HG02938 (cell line): ENCODE results near the gene MBNL2.

Source experiments
- ATAC-seq: cut with Tn5 transposase; IDR thresholded peaks from one replicate; pipeline ENCODE4 v1.9.1; 2021; ENCODE audit warnings: mild to moderate bottlenecking, moderate library complexity; ENCODE audit not compliant: unreplicated experiment

The MBNL2 gene

DNA sequence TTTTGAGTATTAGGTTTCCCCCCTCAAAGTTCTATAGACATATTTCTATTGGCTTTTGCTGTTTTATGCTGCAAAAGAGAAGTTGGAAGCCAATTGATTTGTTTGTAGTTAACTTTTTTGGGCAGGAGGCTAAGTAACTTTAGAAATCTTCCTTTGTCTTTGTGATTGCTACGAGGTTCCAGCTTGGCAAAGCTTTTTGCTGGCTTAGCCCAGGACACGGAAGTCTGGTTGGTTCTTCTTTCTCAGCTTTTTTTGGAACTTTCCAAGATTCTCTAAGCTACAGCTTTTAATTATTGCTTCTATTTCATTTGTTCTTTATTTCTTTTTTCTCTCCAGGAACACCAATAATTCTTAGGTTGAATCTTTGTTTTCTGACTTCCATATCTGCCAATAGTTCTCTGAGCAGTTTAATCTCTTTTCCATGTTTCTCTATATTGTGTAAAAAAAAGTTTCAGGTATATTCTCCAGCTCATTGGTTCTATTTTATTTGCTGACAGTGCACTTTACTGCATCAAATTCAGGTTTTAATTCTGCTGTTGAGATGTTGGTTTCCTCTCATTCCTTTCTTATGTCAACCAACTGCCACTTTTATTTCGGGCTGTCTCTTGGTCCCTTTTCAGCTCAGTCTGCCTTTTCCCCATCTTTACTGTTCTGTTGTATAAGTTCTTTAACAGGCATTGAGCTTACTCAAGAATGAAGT is 27.8 kb downstream of the MBNL2 start:
- ATAC-seq = no peak

- ATAC-seq = no peak
These were observed 28.4 kb downstream of the MBNL2 start for GRCh38 chr13:97250560-97250959.

- no peak for ATAC-seq
These were observed 30.6 kb downstream of the MBNL2 start for GRCh38 chr13:97252735-97253134.

GRCh38 chr13:97253581-97254293 is 31.6 kb downstream of the MBNL2 start:
- ATAC-seq = no peak

- ATAC-seq = no peak
These were observed 32.7 kb downstream of the MBNL2 start for GRCh38 chr13:97254816-97255215.

- no peak for ATAC-seq
These were observed 33.4 kb downstream of the MBNL2 start for GRCh38 chr13:97255515-97256021.

- no peak for ATAC-seq
These were observed 34.2 kb downstream of the MBNL2 start for GRCh38 chr13:97256343-97256783.

DNA sequence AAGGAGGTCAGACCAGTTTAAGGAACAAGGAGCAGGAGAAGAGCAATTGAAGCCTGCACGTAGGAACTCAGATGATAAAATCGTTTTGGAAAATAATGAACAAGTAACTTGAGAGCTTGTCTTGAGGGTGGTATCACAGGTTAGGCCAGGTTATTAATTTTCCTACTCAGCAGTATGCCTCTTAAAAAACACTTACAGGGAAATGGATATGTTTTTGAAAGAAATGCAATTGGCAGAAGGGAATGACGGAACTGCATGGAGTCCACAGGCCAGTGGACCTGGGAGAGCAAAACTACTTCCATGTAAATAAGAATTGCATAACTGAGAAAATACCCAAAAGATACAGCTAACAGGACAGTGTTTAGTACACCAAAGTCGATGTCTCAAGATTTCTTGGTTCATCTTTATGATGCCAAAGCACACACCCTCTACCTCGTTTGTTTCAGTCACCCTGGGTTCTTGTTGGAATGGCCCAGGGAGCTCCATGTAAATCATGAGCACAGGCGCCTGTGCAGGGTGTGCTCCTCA is 35.2 kb downstream of the MBNL2 start:
- no peak for ATAC-seq

DNA sequence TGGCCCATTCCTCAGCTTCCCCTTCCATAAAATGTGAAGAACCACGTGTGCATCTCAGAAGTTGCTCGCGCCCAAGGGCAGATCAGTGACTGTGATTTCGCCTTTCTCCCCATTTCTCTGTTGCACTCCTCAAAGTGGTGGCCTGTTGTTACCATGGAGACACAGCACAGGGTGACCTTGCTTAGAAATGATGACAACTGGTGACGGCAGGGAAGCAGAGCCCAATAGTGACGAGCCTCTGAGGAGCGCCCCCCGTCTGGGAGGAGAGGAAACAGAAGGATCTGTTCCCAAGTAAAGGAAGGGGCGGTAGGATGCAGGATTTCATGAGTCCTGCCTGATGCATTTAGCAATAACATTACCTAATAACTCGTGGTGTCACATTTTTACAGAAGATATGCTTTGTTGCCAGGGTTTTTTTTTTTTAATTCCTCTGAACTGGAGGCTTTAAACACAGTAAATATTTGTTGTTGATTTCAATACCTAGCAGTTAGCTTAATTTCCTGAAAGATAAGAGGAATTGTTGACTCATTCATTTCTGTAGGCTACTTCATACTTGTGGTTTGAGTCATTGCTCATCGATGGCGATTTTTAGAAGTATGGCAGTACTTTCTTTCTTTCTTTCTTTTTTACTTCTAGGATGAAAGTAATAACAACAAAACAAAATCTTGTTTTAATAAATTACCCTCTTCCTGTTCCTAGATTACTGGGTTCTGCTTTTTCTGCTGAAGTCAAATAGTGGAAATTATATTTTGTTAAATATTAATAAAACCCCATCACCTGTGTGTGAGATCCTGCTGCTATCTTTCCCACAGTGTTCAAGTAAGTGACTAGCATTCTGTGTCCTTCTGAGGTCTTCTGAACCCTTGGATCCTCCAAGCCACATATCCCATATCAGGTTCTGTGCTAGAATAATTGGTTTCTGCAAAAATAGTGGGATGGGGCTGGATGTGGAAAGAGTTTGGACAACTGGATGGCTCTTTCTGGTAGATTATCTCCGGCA is 36.0 kb downstream of the MBNL2 start:
- peak; percentile 78 for ATAC-seq

- ATAC-seq = no peak
These were observed 36.7 kb downstream of the MBNL2 start for GRCh38 chr13:97258801-97259200.

- ATAC-seq = no peak
These were observed 37.3 kb downstream of the MBNL2 start for GRCh38 chr13:97259410-97259797.

DNA sequence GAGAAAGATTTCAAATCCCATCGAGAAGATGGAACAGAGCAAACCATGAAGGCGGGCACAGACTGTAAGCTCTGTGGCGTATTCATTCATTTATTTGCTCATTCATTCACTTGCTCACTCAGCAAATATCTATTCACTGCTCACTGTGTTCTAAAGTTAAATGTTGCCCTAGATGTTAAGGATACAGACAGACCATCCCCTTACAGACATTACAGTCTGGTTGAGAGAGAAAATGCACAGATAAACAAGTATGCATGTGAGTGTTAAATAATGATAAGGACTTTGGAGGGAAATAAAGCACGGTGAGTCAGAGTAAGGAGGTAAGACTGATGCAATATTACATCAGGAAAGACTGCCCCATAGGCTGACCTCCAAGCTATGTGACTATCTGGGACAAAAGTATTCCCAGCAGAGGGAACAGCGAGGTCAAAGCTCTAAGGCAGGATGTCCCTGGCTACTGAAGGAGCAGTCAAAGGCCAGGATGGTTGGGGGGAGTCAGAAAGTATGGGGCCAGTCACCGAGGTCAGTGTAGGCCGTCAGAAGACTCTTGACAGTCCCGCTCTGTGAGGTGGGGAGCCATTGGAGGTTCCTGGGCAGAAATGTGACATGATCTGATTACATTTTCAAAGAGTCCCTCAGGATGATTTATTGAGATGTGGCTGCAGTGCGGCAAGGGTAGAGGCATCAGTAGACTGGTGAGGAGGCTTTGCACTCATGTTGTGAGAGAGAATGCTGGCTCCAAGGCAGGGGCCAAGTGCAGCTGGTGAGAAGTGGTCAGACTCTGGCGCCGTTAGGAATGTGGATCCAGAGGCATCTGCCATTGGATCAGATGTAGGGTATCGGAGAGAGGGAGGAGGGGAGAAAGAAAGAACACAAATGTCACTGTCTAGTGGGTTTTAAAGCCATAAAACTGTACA is 37.9 kb downstream of the MBNL2 start:
- no peak for ATAC-seq

DNA sequence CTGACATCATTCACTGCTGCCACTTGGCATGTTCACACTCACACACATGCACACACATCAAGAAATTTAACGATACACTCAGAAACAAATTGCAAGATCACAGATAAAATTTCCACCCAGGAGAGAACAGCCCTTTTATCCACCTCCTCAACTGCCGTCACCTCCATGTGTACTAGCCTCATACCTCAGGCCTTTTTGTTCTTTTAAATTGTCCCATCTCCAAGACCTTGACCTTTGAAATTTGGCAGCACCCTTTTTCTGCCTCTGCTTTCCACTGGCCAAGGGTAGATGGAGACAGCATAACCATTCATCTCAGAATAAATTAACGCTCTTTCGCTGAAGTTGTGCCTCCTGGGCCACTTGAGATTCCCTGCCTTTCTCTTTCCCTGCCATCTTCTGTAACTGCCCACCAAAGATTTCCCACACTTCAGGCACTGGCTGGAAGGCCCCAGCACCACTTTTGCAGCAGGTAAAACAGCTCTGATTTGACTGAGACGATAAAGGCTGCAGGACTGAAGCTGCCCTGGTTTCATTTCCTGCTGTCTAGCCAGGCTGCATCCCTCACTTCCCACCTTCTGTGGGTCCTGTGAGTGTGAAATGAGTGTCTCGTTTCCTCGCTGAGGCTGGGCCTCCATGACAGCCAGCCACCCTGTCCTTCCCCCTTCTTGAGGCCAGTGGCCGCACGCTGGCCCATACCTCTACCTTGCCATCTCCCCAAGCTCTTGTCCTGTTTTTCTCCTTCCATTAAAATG is 39.3 kb downstream of the MBNL2 start:
- ATAC-seq = peak; percentile 48

- ATAC-seq = no peak
These were observed 39.9 kb downstream of the MBNL2 start for GRCh38 chr13:97262058-97262457.

- ATAC-seq = no peak
These were observed 41.0 kb downstream of the MBNL2 start for GRCh38 chr13:97263160-97263559.

DNA sequence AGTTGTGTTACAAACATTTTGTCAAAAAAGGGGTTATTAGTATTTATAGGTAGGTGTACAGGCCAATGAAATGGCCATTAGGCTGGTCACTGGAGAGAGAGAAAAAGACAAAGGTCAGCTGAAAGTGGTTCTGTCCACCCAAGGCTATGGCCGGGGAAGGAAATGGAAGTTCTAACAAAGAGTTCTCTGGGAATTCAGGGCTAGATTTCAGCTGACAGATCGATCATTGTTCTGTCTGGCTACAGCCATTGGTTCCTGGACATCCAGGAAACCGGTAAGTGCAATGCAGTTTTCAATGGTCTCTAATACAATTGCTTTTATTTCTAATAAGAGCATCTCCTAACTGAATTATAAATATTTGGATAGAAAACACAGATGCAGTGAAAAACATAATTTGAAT is 42.5 kb downstream of the MBNL2 start:
- ATAC-seq = no peak

GRCh38 chr13:97266332-97266731 is 44.2 kb downstream of the MBNL2 start:
- no peak for ATAC-seq

DNA sequence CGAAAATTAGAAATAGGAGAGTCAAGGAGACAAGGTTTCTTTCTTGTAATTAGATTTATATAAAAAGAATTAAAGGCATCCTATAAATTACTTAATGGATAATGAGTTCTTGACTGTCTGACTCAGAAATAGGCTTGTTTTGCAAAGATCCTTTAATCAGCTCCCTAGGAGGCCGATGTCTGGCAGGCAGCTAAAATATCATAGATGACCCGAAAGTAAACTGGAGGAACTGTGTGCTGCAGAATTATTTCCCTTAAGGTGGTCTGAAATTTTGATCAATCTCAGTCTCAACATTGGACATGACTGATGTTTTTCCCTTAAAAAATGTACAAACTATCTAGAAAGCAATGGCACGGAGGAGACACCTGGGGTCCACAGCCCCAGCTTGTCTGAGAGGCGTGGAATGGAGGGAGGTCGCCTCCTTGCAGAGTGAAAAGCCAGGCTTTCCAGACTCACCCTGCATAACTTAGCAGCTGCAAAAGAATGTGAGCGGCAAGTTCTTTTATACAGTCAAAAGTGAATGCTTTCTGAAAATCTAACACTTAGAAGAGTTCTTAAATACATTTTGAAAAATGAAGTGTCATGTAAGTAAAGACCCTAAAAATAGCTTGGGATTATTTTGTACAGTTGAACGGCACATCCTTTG is 44.8 kb downstream of the MBNL2 start:
- no peak for ATAC-seq
